Measurements from ENCODE around the gene CHTOP.
A peak's percentile ranks its signal among the peaks of the same experiment; 100 is the strongest.
"Not testable (repeated sequence)": the region's sequence is repeated elsewhere in the genome, so short reads cannot be mapped to it uniquely, and the experiment has no call there.

CHTOP gene

GRCh38 chr1:153659175-153659534 lies 25.3 kb downstream of the CHTOP start:
- DNase-seq (ENCODE audit: low read depth in 4 of 4, low spot score in 1 of 4), result no peak

GRCh38 chr1:153659656-153660055 lies 25.8 kb downstream of the CHTOP start:
- DNase-seq (ENCODE audit: low read depth in 4 of 4, low spot score in 1 of 4), result no peak

- no peak for DNase-seq (ENCODE audit: low read depth in 4 of 4, low spot score in 1 of 4)
Observed at GRCh38 chr1:153661111-153661708, 27.3 kb downstream of the CHTOP start.

- no peak for DNase-seq (ENCODE audit: low read depth in 4 of 4, low spot score in 1 of 4)
Observed at GRCh38 chr1:153662269-153662668, 28.4 kb downstream of the CHTOP start.

GRCh38 chr1:153663211-153663610 lies 29.3 kb downstream of the CHTOP start:
- no peak for DNase-seq (ENCODE audit: low read depth in 4 of 4, low spot score in 1 of 4)

GRCh38 chr1:153667439-153667838 lies 33.6 kb downstream of the CHTOP start:
- no peak for DNase-seq (ENCODE audit: low read depth in 4 of 4, low spot score in 1 of 4)

GRCh38 chr1:153668672-153669071 lies 34.8 kb downstream of the CHTOP start:
- not testable (repeated sequence) for DNase-seq (ENCODE audit: low read depth in 4 of 4, low spot score in 1 of 4)

GRCh38 chr1:153669606-153670005 lies 35.7 kb downstream of the CHTOP start:
- no peak for DNase-seq (ENCODE audit: low read depth in 4 of 4, low spot score in 1 of 4)

- no peak for DNase-seq (ENCODE audit: low read depth in 4 of 4, low spot score in 1 of 4)
Observed at GRCh38 chr1:153670257-153670858, 36.5 kb downstream of the CHTOP start.

GRCh38 chr1:153670859-153671627 lies 37.2 kb downstream of the CHTOP start, which contains the start of gene ILF2:
Gene ILF2 (minus strand): TSS chr1:153670993. CDS start chr1:153670922, 71 bp downstream.
- DNase-seq (ENCODE audit: low read depth in 4 of 4, low spot score in 1 of 4), result peak; percentile 90 to 96 (median 92)

GRCh38 chr1:153671628-153672353 lies 37.9 kb downstream of the CHTOP start:
- peak in 2 of 4 experiments; percentile 35 to 45 for DNase-seq (ENCODE audit: low read depth in 4 of 4, low spot score in 1 of 4)

- DNase-seq (ENCODE audit: low read depth in 4 of 4, low spot score in 1 of 4), result no peak
Observed at GRCh38 chr1:153673511-153673910, 39.6 kb downstream of the CHTOP start.

GRCh38 chr1:153677718-153678518 lies 44.1 kb downstream of the CHTOP start:
- peak in 2 of 4 experiments; percentile 25 to 26 for DNase-seq (ENCODE audit: low read depth in 4 of 4, low spot score in 1 of 4)

- DNase-seq (ENCODE audit: low read depth in 4 of 4, low spot score in 1 of 4), result no peak
Observed at GRCh38 chr1:153678519-153679336, 44.9 kb downstream of the CHTOP start, which contains the start of gene NPR1. Gene NPR1 (plus strand): TSS chr1:153678688. CDS start chr1:153679109, 421 bp downstream.

- DNase-seq (ENCODE audit: low read depth in 4 of 4, low spot score in 1 of 4), result no peak
Observed at GRCh38 chr1:153679337-153680119, 45.7 kb downstream of the CHTOP start.

GRCh38 chr1:153680120-153680403 lies 46.2 kb downstream of the CHTOP start:
- DNase-seq (ENCODE audit: low read depth in 4 of 4, low spot score in 1 of 4), result no peak

- no peak for DNase-seq (ENCODE audit: low read depth in 4 of 4, low spot score in 1 of 4)
Observed at GRCh38 chr1:153682730-153683129, 48.9 kb downstream of the CHTOP start.

- DNase-seq (ENCODE audit: low read depth in 4 of 4, low spot score in 1 of 4), result no peak
Observed at GRCh38 chr1:153683854-153684253, 50.0 kb downstream of the CHTOP start.

GRCh38 chr1:153684892-153685291 lies 51.0 kb downstream of the CHTOP start:
- DNase-seq (ENCODE audit: low read depth in 4 of 4, low spot score in 1 of 4), result no peak
